PC-9 (cell line): ENCODE data around the gene NCKIPSD. TPM values are rescaled to one million over a fixed set of nuclear protein-coding genes. Genes with fewer than 3 reads are reported as not detected.

Experiments used
- BruUV-seq: library from RNA; stranded (reverse); fragments of 400-500 nt; replicated peaks from 2 replicates; lab custom pipeline; 2021; lab: Mats Ljungman, UMichigan
- CTCF ChIA-PET: fragments of 300-600 bp; sonication (Branson Sonifier 250); formaldehyde crosslinking; loops from one replicate; lab custom pipeline; 2022; ENCODE audit warnings: antibody characterized with exemption; lab: Charles Lee
- POLR2A ChIA-PET: fragments of 300-600 bp; sonication (Branson Sonifier 250); formaldehyde crosslinking; loops from one replicate; lab custom pipeline; 2022; ENCODE audit warnings: antibody characterized with exemption; ENCODE audit not compliant: unreplicated experiment; lab: Charles Lee
- DNase-seq, 2 experiments: peaks; one replicate each; pipeline versions ENCODE4 v3.0.0 to v3.0.0-alpha.2; 2015 to 2022; ENCODE audit warnings: mixed read lengths in 1 of 2
- H2AFZ ChIP-seq: fragments of 200-600 bp; sonication (generic); 2 replicates; pipeline ENCODE4 v1.8.1; 2017; ENCODE audit warnings: antibody characterized with exemption
- H3F3A ChIP-seq: fragments of 200-600 bp; sonication (generic); 2 replicates; pipeline ENCODE4 v1.8.1; 2017; ENCODE audit warnings: antibody characterized with exemption, mild to moderate bottlenecking, low read depth; ENCODE audit not compliant: insufficient read depth
- H3K27ac ChIP-seq: fragments of 200-600 bp; sonication (generic); 2 replicates; pipeline ENCODE4 v1.6.1; 2016; ENCODE audit warnings: mixed run types
- H3K27me3 ChIP-seq: fragments of 200-600 bp; sonication (generic); 2 replicates; pipeline ENCODE4 v1.6.1; 2016; ENCODE audit warnings: low read depth, mixed run types; ENCODE audit not compliant: insufficient read depth
- H3K36me3 ChIP-seq: fragments of 200-600 bp; sonication (generic); 2 replicates; pipeline ENCODE4 v1.6.1; 2016; ENCODE audit warnings: low read depth, mixed run types
- H3K4me1 ChIP-seq: fragments of 200-600 bp; sonication (generic); replicated peaks from 2 replicates; pipeline ENCODE4 v1.6.1; 2016; ENCODE audit warnings: mixed run types; ENCODE audit not compliant: insufficient read depth
- H3K4me2 ChIP-seq: fragments of 200-600 bp; sonication (generic); 2 replicates; pipeline ENCODE4 v1.6.1; 2017; ENCODE audit warnings: mixed run types
- H3K4me3 ChIP-seq: fragments of 200-600 bp; sonication (generic); 2 replicates; pipeline ENCODE4 v1.6.1; 2016; ENCODE audit warnings: mixed run types
- H3K79me2 ChIP-seq: fragments of 200-600 bp; sonication (generic); 2 replicates; pipeline ENCODE4 v1.6.1; 2017; ENCODE audit warnings: low read depth, mixed run types
- H3K9me2 ChIP-seq: fragments of 200-600 bp; sonication (generic); 2 replicates; pipeline ENCODE4 v1.8.1; 2017; ENCODE audit warnings: mild to moderate bottlenecking; ENCODE audit not compliant: insufficient read depth
- H3K9me3 ChIP-seq: fragments of 200-600 bp; sonication (generic); 2 replicates; pipeline ENCODE4 v1.8.1; 2016; ENCODE audit warnings: low read depth; ENCODE audit not compliant: insufficient read depth
- H4K20me1 ChIP-seq: fragments of 200-600 bp; sonication (generic); 2 replicates; pipeline ENCODE4 v1.8.1; 2017; ENCODE audit not compliant: insufficient read depth
- EZH2 ChIP-seq: fragments of 200-600 bp; sonication (generic); IDR thresholded peaks from 2 replicates; pipeline ENCODE4 v1.8.0; 2017; ENCODE audit warnings: antibody characterized with exemption, low read depth
- intact Hi-C: fragments of 100-400 bp; cut with micrococcal nuclease; formaldehyde crosslinking; loops from one replicate; pipeline ENCODE4 v1.10.0; 2022; ENCODE audit not compliant: unreplicated experiment
- total RNA-seq: library from RNA; stranded (reverse); gene quantifications from 2 replicates; pipeline ENCODE4 v1.2.3, GENCODE V29; 2021
- TF ChIP-seq, protein P1 (sequence below): fragments of 200-600 bp; sonication (generic); conservative IDR thresholded peaks from 2 replicates; pipeline ENCODE4 v1.6.1; 2017; ENCODE audit warnings: mixed run types, antibody characterized with exemption, mild to moderate bottlenecking, moderate library complexity

The NCKIPSD gene
- total RNA-seq, 1 experiment from 2014 or later = 53.3 TPM

DNA sequence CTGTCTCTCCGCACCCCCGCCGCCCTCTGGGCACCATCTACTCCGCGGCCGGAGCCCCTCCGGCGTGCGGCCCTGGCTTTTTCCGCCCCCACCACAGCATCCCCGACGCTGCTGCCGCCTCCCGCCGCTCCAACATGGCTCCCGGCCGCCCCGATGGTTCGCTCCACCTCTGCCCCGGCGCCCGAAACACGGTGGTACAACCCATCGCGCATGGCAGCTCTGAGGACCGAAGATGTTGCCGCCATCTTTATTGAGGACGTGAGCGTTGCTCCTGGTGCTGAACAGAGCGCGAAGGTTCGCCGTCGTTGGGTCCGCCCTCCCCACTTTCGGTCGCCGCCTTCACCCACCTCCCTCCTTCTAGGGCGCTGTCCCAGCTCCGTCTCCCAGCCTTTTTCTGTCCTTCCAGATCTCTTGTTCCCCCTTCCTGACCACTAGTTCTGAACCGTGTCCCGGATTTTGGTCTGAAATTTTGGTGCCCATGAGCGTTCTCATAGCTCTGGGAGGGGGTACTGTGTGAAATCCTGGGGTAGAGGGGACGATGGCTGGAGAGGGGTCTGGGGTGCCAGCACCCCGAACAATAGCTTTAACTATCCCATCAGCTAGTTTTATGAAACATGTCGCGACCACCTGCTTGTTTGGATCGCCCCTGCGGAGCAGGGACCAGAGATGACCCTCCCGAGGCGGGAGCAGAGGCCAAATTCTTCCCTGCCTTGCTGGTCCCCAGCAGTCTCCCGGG is 22.8 kb downstream of the NCKIPSD start, which contains the start of gene CELSR3:
TSS of gene CELSR3 (minus strand) at position 134 of the 736 bp plus-strand sequence. CDS start 252 bp downstream, outside the sequence.
- H2AFZ ChIP-seq = peak within 1 kb of the TSS; percentile 76
- no peaks in the 10 kb centered on the region for H4K20me1 ChIP-seq
- TF ChIP-seq, protein P1, sequence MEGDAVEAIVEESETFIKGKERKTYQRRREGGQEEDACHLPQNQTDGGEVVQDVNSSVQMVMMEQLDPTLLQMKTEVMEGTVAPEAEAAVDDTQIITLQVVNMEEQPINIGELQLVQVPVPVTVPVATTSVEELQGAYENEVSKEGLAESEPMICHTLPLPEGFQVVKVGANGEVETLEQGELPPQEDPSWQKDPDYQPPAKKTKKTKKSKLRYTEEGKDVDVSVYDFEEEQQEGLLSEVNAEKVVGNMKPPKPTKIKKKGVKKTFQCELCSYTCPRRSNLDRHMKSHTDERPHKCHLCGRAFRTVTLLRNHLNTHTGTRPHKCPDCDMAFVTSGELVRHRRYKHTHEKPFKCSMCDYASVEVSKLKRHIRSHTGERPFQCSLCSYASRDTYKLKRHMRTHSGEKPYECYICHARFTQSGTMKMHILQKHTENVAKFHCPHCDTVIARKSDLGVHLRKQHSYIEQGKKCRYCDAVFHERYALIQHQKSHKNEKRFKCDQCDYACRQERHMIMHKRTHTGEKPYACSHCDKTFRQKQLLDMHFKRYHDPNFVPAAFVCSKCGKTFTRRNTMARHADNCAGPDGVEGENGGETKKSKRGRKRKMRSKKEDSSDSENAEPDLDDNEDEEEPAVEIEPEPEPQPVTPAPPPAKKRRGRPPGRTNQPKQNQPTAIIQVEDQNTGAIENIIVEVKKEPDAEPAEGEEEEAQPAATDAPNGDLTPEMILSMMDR = no peak
- TF ChIP-seq EZH2 = no peak
- H3K36me3 ChIP-seq = no peaks in the 10 kb centered on the region
- H3K4me2 ChIP-seq = peak within 1 kb of the TSS; percentile 98
- ChIA-PET POLR2A (interaction anchor here (0.5 to 0.7 kb wide), 4 partner anchors 53 to 422 kb away, joined by 3 to 4 read pairs (median 4); partner anchors contain the start of genes IP6K2 and ZNF589), CTCF (interaction anchor here (0.6 to 2.8 kb wide), 2 partner anchors 23 to 413 kb away, joined by 3 to 6 read pairs; partner anchors contain the start of gene NCKIPSD)
- no peaks in the 10 kb centered on the region for H3K27me3 ChIP-seq
- DNase-seq = peak; percentile 49 to 79
- BruUV-seq = TSS peak; percentile 70
- peaks cover 10% of the 10 kb centered on the region; the same call in 1 of the 2 replicates for H3F3A ChIP-seq
- peak within 1 kb of the TSS; percentile 93 for H3K27ac ChIP-seq
- no peaks in the 10 kb centered on the region; the same call in 1 of the 2 replicates for H3K9me3 ChIP-seq
- H3K4me1 ChIP-seq = 0 out of 2 replicates have a peak, but pooled peaks cover 4% of the 10 kb centered on the region
- no peaks in the 10 kb centered on the region for H3K79me2 ChIP-seq
- H3K9me2 ChIP-seq = no peaks in the 10 kb centered on the region
- intact Hi-C loops = loop anchor here (1.0 to 5.0 kb wide), 6 partner anchors 10 to 221 kb away; partner anchors contain the start of genes CCDC51, COL7A1, IP6K2 and TMA7
- peak within 1 kb of the TSS; percentile 76 for H3K4me3 ChIP-seq

DNA sequence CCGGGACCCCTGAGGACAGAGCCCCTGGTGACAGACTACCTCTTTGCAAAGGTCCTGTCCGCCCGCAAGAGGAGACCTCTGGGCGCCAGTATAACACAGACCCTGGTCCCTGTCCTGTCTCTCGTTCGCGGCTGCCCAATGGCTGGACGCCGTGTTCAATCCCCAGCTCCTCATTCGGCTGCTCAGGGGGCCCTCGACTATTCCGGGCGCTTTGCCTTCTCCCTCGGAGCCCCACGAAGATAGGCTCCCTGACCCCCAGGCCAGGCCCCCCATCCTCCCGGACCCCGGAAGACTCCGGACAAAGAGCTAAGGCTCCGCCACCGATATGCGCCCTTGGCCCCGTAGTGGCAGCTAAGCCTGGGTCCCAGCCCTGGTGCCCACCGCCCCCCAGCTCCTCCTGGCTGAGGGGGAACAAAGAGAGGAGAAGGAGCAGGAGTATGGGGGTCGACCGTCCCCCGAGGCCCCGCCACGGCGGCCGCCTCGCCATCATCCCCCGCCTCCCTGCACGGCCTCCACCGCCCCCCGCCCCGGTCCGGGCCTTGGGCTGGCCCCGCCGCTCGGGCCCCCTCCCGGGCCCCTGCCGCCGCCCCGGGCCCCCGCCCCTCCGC is 23.5 kb downstream of the NCKIPSD start:
- Histone ChIP-seq H3K27me3 (no peaks in the 10 kb centered on the region), H4K20me1 (no peaks in the 10 kb centered on the region), H3K9me2 (no peaks in the 10 kb centered on the region), H2AFZ (no peak overlapping the region), H3K4me1 (0 out of 2 replicates have a peak, but pooled peaks cover 4% of the 10 kb centered on the region), H3F3A (peaks cover 10% of the 10 kb centered on the region; the same call in 1 of the 2 replicates), H3K4me3 (no peak overlapping the region; the same call in 1 of the 2 replicates), H3K4me2 (no peak overlapping the region; the same call in 1 of the 2 replicates), H3K79me2 (no peaks in the 10 kb centered on the region), H3K36me3 (no peaks in the 10 kb centered on the region), H3K9me3 (no peaks in the 10 kb centered on the region; the same call in 1 of the 2 replicates), H3K27ac (no peak overlapping the region)
- BruUV-seq = no TSS peak
- TF ChIP-seq, protein P1 = no peak
- TF ChIP-seq EZH2 = no peak
- ChIA-PET CTCF (interaction anchor here (2.8 kb wide), 1 partner anchor 24 kb away, joined by 6 read pairs; the partner anchor contains the start of gene NCKIPSD), POLR2A (interaction anchor here (0.5 to 0.6 kb wide), 3 partner anchors 55 to 421 kb away, joined by 3 to 4 read pairs (median 3); partner anchors contain the start of genes IP6K2 and ZNF589)
- DNase-seq = no peak
- intact Hi-C loops = loop anchor here (5.0 kb wide), 2 partner anchors 65 to 220 kb away; partner anchors contain the start of genes CCDC51, COL7A1 and TMA7
